DOHH2 (cell line): ENCODE results near the gene CDC25B.
"Not testable (repeated sequence)": the region's sequence is repeated elsewhere in the genome, so short reads cannot be mapped to it uniquely, and the experiment has no call there.

Experiments used
- H3F3A ChIP-seq: fragments of 200-600 bp; sonication (generic), shearing (Covaris generic); 2 replicates; pipeline ENCODE4 v1.6.0; 2016; ENCODE audit warnings: antibody characterized with exemption, mild to moderate bottlenecking; ENCODE audit not compliant: control insufficient read depth, insufficient read depth
- H3K27ac ChIP-seq: fragments of 200-600 bp; sonication (generic); 2 replicates; pipeline ENCODE4 v1.5.1; 2014; ENCODE audit warnings: low read depth, mild to moderate bottlenecking, low read length, moderate library complexity
- H3K27me3 ChIP-seq: fragments of 200-600 bp; sonication (generic); 2 replicates; pipeline ENCODE4 v1.6.1; 2014; ENCODE audit warnings: mild to moderate bottlenecking, low read length, mixed read lengths; ENCODE audit not compliant: control insufficient read depth
- H3K36me3 ChIP-seq: fragments of 200-600 bp; sonication (generic); 2 replicates; pipeline ENCODE4 v1.6.1; 2014; ENCODE audit warnings: mild to moderate bottlenecking, low read length, moderate library complexity, mixed read lengths; ENCODE audit not compliant: control insufficient read depth
- H3K4me1 ChIP-seq: fragments of 200-600 bp; sonication (generic); 2 replicates; pipeline ENCODE4 v1.6.1; 2014; ENCODE audit warnings: mild to moderate bottlenecking, low read length, mixed read lengths; ENCODE audit not compliant: control insufficient read depth
- H3K4me2 ChIP-seq: fragments of 200-600 bp; sonication (generic); 2 replicates; pipeline ENCODE4 v1.6.0; 2014; ENCODE audit warnings: mild to moderate bottlenecking, low read length, moderate library complexity
- H3K4me3 ChIP-seq: fragments of 200-600 bp; sonication (generic); 2 replicates; pipeline ENCODE4 v1.5.1; 2014; ENCODE audit warnings: mild to moderate bottlenecking, low read length, mixed read lengths
- H3K79me2 ChIP-seq: fragments of 200-600 bp; sonication (generic); 2 replicates; pipeline ENCODE4 v1.6.1; 2014; ENCODE audit warnings: mild to moderate bottlenecking, low read length, mixed read lengths; ENCODE audit not compliant: control insufficient read depth
- H3K9me2 ChIP-seq: fragments of 200-600 bp; sonication (generic); replicated peaks from 2 replicates; pipeline ENCODE4 v1.6.1; 2014; ENCODE audit warnings: mild to moderate bottlenecking, low read length, mixed read lengths; ENCODE audit not compliant: control insufficient read depth
- H3K9me3 ChIP-seq: fragments of 200-600 bp; sonication (generic); 2 replicates; pipeline ENCODE4 v1.6.1; 2014; ENCODE audit warnings: antibody characterized with exemption, low read length, mixed read lengths; ENCODE audit not compliant: control insufficient read depth, insufficient read depth
- H4K20me1 ChIP-seq: fragments of 200-600 bp; sonication (generic); 2 replicates; pipeline ENCODE4 v1.6.0; 2014; ENCODE audit warnings: low read depth, mild to moderate bottlenecking, antibody characterized with exemption, low read length, moderate library complexity; ENCODE audit not compliant: control insufficient read depth, insufficient read depth
- CTCF ChIP-seq: fragments of 200-600 bp; sonication (generic); IDR thresholded peaks from one replicate; pipeline ENCODE4 v1.5.1; 2014; ENCODE audit warnings: antibody characterized with exemption, mild to moderate bottlenecking, low read depth, low read length; ENCODE audit not compliant: poor library complexity, severe bottlenecking
- EZH2phosphoT487 ChIP-seq: fragments of 200-600 bp; sonication (generic); IDR thresholded peaks from 2 replicates; pipeline ENCODE4 v1.6.1; 2017; ENCODE audit warnings: borderline replicate concordance, mild to moderate bottlenecking, antibody characterized with exemption, low read length, moderate library complexity, mixed read lengths

CDC25B gene

GRCh38 chr20:3836132-3836531 is 40.0 kb downstream of the CDC25B start:
- H3K9me3 ChIP-seq: no peaks in the 10 kb centered on the region
- no peak overlapping the region for H3K4me2 ChIP-seq
- no peaks in the 10 kb centered on the region for H3K27me3 ChIP-seq
- no peak overlapping the region for H3K4me3 ChIP-seq
- no peaks in the 10 kb centered on the region for H3K79me2 ChIP-seq
- no peak for TF ChIP-seq CTCF
- no peak for TF ChIP-seq EZH2phosphoT487
- no peaks in the 10 kb centered on the region for H4K20me1 ChIP-seq
- no peak overlapping the region for H3K27ac ChIP-seq
- no peaks in the 10 kb centered on the region for H3F3A ChIP-seq
- no peaks in the 10 kb centered on the region for H3K9me2 ChIP-seq
- H3K4me1 ChIP-seq: peaks cover 4% of the 10 kb centered on the region
- H3K36me3 ChIP-seq: no peaks in the 10 kb centered on the region

- H3K9me3 ChIP-seq: no peaks in the 10 kb centered on the region
- no peak overlapping the region for H3K27ac ChIP-seq
- H3K79me2 ChIP-seq: no peaks in the 10 kb centered on the region
- H3K27me3 ChIP-seq: no peaks in the 10 kb centered on the region
- no peak overlapping the region for H3K4me3 ChIP-seq
- no peaks in the 10 kb centered on the region for H3K9me2 ChIP-seq
- TF ChIP-seq EZH2phosphoT487 (no peak), CTCF (no peak)
- H3K36me3 ChIP-seq: no peaks in the 10 kb centered on the region
- no peak overlapping the region for H3K4me2 ChIP-seq
- no peaks in the 10 kb centered on the region for H3F3A ChIP-seq
- peaks cover 4% of the 10 kb centered on the region for H3K4me1 ChIP-seq
- H4K20me1 ChIP-seq: no peaks in the 10 kb centered on the region
Measured at GRCh38 chr20:3839328-3839727, 43.2 kb downstream of the CDC25B start.

GRCh38 chr20:3840201-3840600 is 44.1 kb downstream of the CDC25B start:
- H3K36me3 ChIP-seq, H3K9me2 ChIP-seq, H3K4me2 ChIP-seq, H3K27ac ChIP-seq, H3K4me3 ChIP-seq, H3K27me3 ChIP-seq, H3K9me3 ChIP-seq, H3K4me1 ChIP-seq, H3F3A ChIP-seq, H4K20me1 ChIP-seq, H3K79me2 ChIP-seq: not testable (repeated sequence)

GRCh38 chr20:3842348-3842930 is 46.3 kb downstream of the CDC25B start:
- Histone ChIP-seq H3K79me2 (peaks cover 13% of the 10 kb centered on the region), H3K4me1 (peaks cover 11% of the 10 kb centered on the region), H3K4me2 (no peak overlapping the region), H3K27ac (no peak overlapping the region), H3K36me3 (peaks cover 9% of the 10 kb centered on the region), H3F3A (peaks cover 5% of the 10 kb centered on the region; the same call in 1 of the 2 replicates), H4K20me1 (peaks cover 2% of the 10 kb centered on the region), H3K4me3 (no peak overlapping the region), H3K9me3 (no peaks in the 10 kb centered on the region), H3K27me3 (no peaks in the 10 kb centered on the region), H3K9me2 (no peaks in the 10 kb centered on the region)
- TF ChIP-seq CTCF: no peak
- TF ChIP-seq EZH2phosphoT487: no peak
